Psoas muscle (tissue), 8 donors: ENCODE measurements around the gene NLRP9. TPM values are rescaled to one million over a fixed set of nuclear protein-coding genes. Genes with fewer than 3 reads are reported as not detected.

Experiments
- ATAC-seq, 4 donors: fragments of 200-7000 bp; cut with Tn5 transposase; one replicate each; pipeline ENCODE4 v1.9.1; 2020; ENCODE audit warnings: moderate library complexity in 3 of 4, mild to moderate bottlenecking in 2 of 4
- DNase-seq, 2 donors: peaks; one replicate each; pipeline ENCODE4 v3.0.0-alpha.2; 2020
- H3K27ac ChIP-seq: fragments of 200-600 bp; one replicate; pipeline ENCODE4 v1.8.0; 2022
- H3K27me3 ChIP-seq, 3 donors: fragments of 200-600 bp in 1 of 3; one replicate each; pipeline versions ENCODE4 v1.6.1 to v1.8.0; 2013 to 2022; ENCODE audit warnings: low read length in 2 of 3, mild to moderate bottlenecking in 2 of 3, moderate library complexity in 1 of 3; ENCODE audit not compliant: insufficient read depth in 3 of 3
- H3K36me3 ChIP-seq, 2 donors: fragments of 200-600 bp in 1 of 2; one replicate each; pipeline versions ENCODE4 v1.6.1 to v1.8.0; 2013 to 2022; ENCODE audit warnings: low read depth in 1 of 2, mild to moderate bottlenecking in 1 of 2, moderate library complexity in 1 of 2; ENCODE audit not compliant: insufficient read depth in 1 of 2
- H3K4me1 ChIP-seq: fragments of 200-600 bp; one replicate; pipeline ENCODE4 v1.8.0; 2022
- H3K4me3 ChIP-seq: fragments of 200-600 bp; one replicate; pipeline ENCODE4 v1.8.0; 2022; ENCODE audit warnings: mild to moderate bottlenecking
- H3K9me3 ChIP-seq: fragments of 200-600 bp; one replicate; pipeline ENCODE4 v1.8.0; 2022
- CTCF ChIP-seq: fragments of 200-600 bp; IDR thresholded peaks from one replicate; pipeline ENCODE4 v1.8.0; 2022; ENCODE audit warnings: antibody characterized with exemption
- WGBS, 3 donors: extraction: QIAGEN DNeasy Blood & Tissue Kit; methylation state at CpG; one replicate each; pipeline versions ENCODE4 v1.1.6 to v1.1.7; 2013; 5-methylcytosine and 5-hydroxymethylcytosine counted together
- intact Hi-C, 2 donors: fragments of 100-400 bp; cut with DNase I; formaldehyde crosslinking; loops; one replicate each; pipeline versions ENCODE4 v1.11.0 to v1.14.2; 2022
- polyA plus RNA-seq, 3 donors: library from polyadenylated mRNA; stranded (reverse); fragments of 200-250 nt; gene quantifications; one replicate each; pipeline ENCODE4 v1.2.3, GENCODE V29; 2013
- total RNA-seq, 4 donors: library from RNA; stranded (reverse); fragmentation: NEBNext Ultra II Directional in 2 of 4; extraction: Animal tissue kit (Norgen Biotek cat#: 25700) in 2 of 4; gene quantifications; one replicate each; pipeline versions ENCODE4 v1.2.1 to v1.2.4, GENCODE V29; 2021 to 2023
- donor health status: healthy with polysubstance abuse.
- donor health status: DM: no; HTN: no; CAD: no; lungs with moderate emphysema.
- donor health status: Bipolar disorder and iron deficiency.
- donor health status: healthy.
- donor health status: DM: yes; HTN: yes; CAD: no.
- donor health status: DM: no; HTN: no; CAD: no.
- donor health status: DM: no; HTN: no; CAD: no.
- donor health status: DM: yes; HTN: yes; CAD: no.

NLRP9 gene
- total and polyA plus RNA-seq, 7 donors: not detected

GRCh38 chr19:55692681-55693081 lies 45.5 kb downstream of the NLRP9 start:
- Histone ChIP-seq H3K36me3 (peaks cover 2 to 95% of the 10 kb centered on the region in 2 donors), H3K9me3 (no peaks in the 10 kb centered on the region), H3K4me1 (no peaks in the 10 kb centered on the region), H3K27me3 (no peaks in the 10 kb centered on the region), H3K4me3 (no peak overlapping the region), H3K27ac (no peak overlapping the region)
- peak in 1 of 2 donors; percentile 36 for DNase-seq
- intact Hi-C loops: no loop called here
- no peak for ATAC-seq
- 90 to 94% (median 93%) methylated on average over 18 to 19 of the region's 19 CpGs for WGBS, 3 donors
- TF ChIP-seq CTCF: no peak

- no peak overlapping the region for H3K27ac ChIP-seq
- TF ChIP-seq CTCF: no peak
- H3K27me3 ChIP-seq: no peaks in the 10 kb centered on the region
- ATAC-seq: no peak
- intact Hi-C loops: no loop called here
- no peaks in the 10 kb centered on the region for H3K9me3 ChIP-seq
- 88 to 93% (median 90%) methylated on average over 19 to 31 of the region's 31 CpGs for WGBS, 3 donors
- DNase-seq: peak in 1 of 2 donors; percentile 39
- H3K36me3 ChIP-seq: peaks cover 2 to 86% of the 10 kb centered on the region in 2 donors
- no peak overlapping the region for H3K4me3 ChIP-seq
- H3K4me1 ChIP-seq: no peaks in the 10 kb centered on the region
Observed at GRCh38 chr19:55691561-55692481, 46.4 kb downstream of the NLRP9 start.

GRCh38 chr19:55690769-55691545 lies 47.2 kb downstream of the NLRP9 start:
- 90 to 94% (median 93%) methylated on average over 29 to 31 of the region's 31 CpGs for WGBS, 3 donors
- intact Hi-C loops: no loop called here
- peak in 1 of 2 donors; percentile 36 for DNase-seq
- Histone ChIP-seq H3K36me3 (peaks cover 2 to 84% of the 10 kb centered on the region in 2 donors), H3K27ac (no peak overlapping the region), H3K4me1 (no peaks in the 10 kb centered on the region), H3K27me3 (no peaks in the 10 kb centered on the region), H3K4me3 (no peak overlapping the region), H3K9me3 (no peaks in the 10 kb centered on the region)
- TF ChIP-seq CTCF: no peak
- no peak for ATAC-seq

DNA sequence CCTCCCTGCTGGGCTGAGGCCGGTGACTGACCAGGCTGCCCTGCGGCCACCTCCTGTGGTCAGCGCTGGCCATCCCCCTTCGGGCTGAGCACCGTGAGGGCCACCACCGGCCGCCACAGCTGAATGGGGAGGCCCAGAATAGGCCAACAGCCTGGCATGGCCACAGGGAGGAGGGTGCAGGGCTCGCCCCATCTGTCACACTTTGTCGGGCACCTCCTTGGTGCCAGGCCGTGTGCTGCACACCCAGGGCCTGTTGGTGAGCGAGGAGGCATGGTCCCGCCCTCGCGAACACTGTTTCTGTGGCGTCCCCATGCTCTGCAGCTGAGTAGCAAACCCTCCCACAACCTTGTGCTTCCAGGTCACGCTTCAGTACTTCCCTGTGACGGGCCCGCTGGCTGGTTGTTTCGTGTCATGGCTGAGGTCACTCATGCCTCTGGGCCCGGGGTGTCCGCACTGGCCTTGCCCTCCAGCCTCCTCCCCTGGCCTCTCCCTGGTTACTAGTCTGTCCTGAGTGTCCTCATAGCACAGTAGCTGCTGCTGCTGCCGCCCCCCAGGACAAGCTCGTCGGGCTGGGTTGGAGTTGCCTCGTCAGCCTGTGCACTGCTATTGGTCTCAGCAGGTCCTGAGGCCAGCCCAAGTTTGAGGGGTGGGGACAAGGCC lies 48.0 kb downstream of the NLRP9 start:
- peak in 1 of 2 donors; percentile 41 for DNase-seq
- no peak for TF ChIP-seq CTCF
- Histone ChIP-seq H3K9me3 (no peaks in the 10 kb centered on the region), H3K36me3 (peaks cover under 1 to 84% of the 10 kb centered on the region in 2 donors), H3K4me3 (no peak overlapping the region), H3K27ac (no peak overlapping the region), H3K27me3 (no peaks in the 10 kb centered on the region), H3K4me1 (no peaks in the 10 kb centered on the region)
- intact Hi-C loops: no loop called here
- no peak for ATAC-seq
- 92 to 94% (median 94%) methylated on average over 25 of the region's 25 CpGs for WGBS, 3 donors
